Measurements from ENCODE around the gene NEAT1. TPM values are rescaled to one million over a fixed set of nuclear protein-coding genes. Genes with fewer than 3 reads are reported as not detected.

Gene NEAT1
- total and polyA plus RNA-seq, 9 of the 15 experiments (the other 6 are each of a cell fraction or from before 2014, with no cell fraction given) = 20.1 to 389 (median 62.8) TPM

GRCh38 chr11:65452806-65453490 is 30.4 kb downstream of the NEAT1 start:
- Histone ChIP-seq H3K4me2 (ENCODE audit: insufficient read depth, low read length) (no peak overlapping the region), H3K9me1 (ENCODE audit: control insufficient read depth, insufficient read depth, low read length) (no peaks in the 10 kb centered on the region), H3K4me3 (no peak overlapping the region), H3K27me3 (ENCODE audit: control insufficient read depth in 2 of 2, insufficient read depth in 2 of 2, low read length in 2 of 2) (no peaks in the 10 kb centered on the region), H3K36me3 (ENCODE audit: control insufficient read depth, insufficient read depth, low read length) (0 out of 3 replicates have a peak, but pooled peaks cover 3% of the 10 kb centered on the region), H3K27ac (ENCODE audit: extremely low read depth, low read depth, low read length) (no peak overlapping the region), H3K9ac (ENCODE audit: insufficient read depth in 1 of 2, low read depth in 2 of 2, low read length in 2 of 2) (no peak overlapping the region; a peak in 1 of 4 replicates), H4K20me1 (replicated peaks; ENCODE audit: control insufficient read depth, insufficient read depth, low read length) (peaks cover 3% of the 10 kb centered on the region; the same call in 1 of the 2 replicates), H2AFZ (ENCODE audit: low read depth, low read length) (no peak overlapping the region), H3K4me1 (replicated peaks in 1 of 2; ENCODE audit: control insufficient read depth in 2 of 2, insufficient read depth in 2 of 2, low read length in 2 of 2) (peaks cover 23 to 40% of the 10 kb centered on the region in 2 experiments; a peak in 4 of 5 replicates), H3K9me3 (replicated peaks; ENCODE audit: control insufficient read depth, insufficient read depth, low read depth, low read length) (no peaks in the 10 kb centered on the region), H3K79me2 (ENCODE audit: control insufficient read depth, insufficient read depth, low read length) (peaks cover 33% of the 10 kb centered on the region)
- intact Hi-C loops (cut with micrococcal nuclease) = no loop called here
- no peak for FAIRE-seq
- ChIA-PET CTCF (ENCODE audit: low intra/inter-chr PET ratio) (no interaction called here), POLR2A (interaction anchor here (0.6 to 1.3 kb wide), 5 partner anchors 9 to 47 kb away, joined by 3 to 6 read pairs (median 3); partner anchors contain the start of gene NEAT1)
- no peak for DNase-seq (ENCODE audit: extremely low read depth in 1 of 4, low spot score in 3 of 4)
- BruUV-seq (replicated peaks) = no TSS peak
- in situ Hi-C loops (cut with MboI) = no loop called here
- no peak for ATAC-seq
- WGBS (ENCODE audit: insufficient coverage, low coverage, missing lambda C conversion rate) = 54% methylated on average over 8 of the region's 8 CpGs
- no peak for TF ChIP-seq NR2C1 (IDR thresholded peaks at IDR 0.05)
- TF ChIP-seq NR2C1 (tag; IDR thresholded peaks at IDR 0.05) = no peak
- TF ChIP-seq ARID1B (IDR thresholded peaks at IDR 0.05) = no peak
- TF ChIP-seq ZBTB9 (CRISPR knock-in tag; IDR thresholded peaks at IDR 0.05) = no peak
- no peak for TF ChIP-seq ZFX (CRISPR knock-in tag; IDR thresholded peaks at IDR 0.05)
- TF ChIP-seq, protein P1, sequence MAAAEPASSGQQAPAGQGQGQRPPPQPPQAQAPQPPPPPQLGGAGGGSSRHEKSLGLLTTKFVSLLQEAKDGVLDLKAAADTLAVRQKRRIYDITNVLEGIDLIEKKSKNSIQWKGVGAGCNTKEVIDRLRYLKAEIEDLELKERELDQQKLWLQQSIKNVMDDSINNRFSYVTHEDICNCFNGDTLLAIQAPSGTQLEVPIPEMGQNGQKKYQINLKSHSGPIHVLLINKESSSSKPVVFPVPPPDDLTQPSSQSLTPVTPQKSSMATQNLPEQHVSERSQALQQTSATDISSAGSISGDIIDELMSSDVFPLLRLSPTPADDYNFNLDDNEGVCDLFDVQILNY (CRISPR knock-in tag; IDR thresholded peaks at IDR 0.05) = no peak
- TF ChIP-seq SAP30 (IDR thresholded peaks at IDR 0.05; ENCODE audit: borderline replicate concordance, insufficient read depth, low read depth, low read length, poor library complexity, severe bottlenecking) = no peak
- TF ChIP-seq RBM25 (IDR thresholded peaks at IDR 0.05; ENCODE audit: low read depth, low read length, severe bottlenecking) = no peak
- peak in 1 of 2 experiments; percentile 13; a peak in 1 of 4 replicates for TF ChIP-seq KDM1A (IDR thresholded peaks at IDR 0.05)
- no peak for TF ChIP-seq ILK (tag; IDR thresholded peaks at IDR 0.05; ENCODE audit: borderline replicate concordance, low read depth)
- no peak for TF ChIP-seq PHB2 (IDR thresholded peaks at IDR 0.05; ENCODE audit: low read depth)
- no peak for TF ChIP-seq GABPA (tag; conservative IDR thresholded peaks at IDR 0.05; ENCODE audit: low read depth)
- peak; percentile 77 for TF ChIP-seq CEBPB (tag; IDR thresholded peaks at IDR 0.05)
- TF ChIP-seq ZNF263 (CRISPR knock-in tag; IDR thresholded peaks at IDR 0.05; ENCODE audit: borderline replicate concordance) = no peak
- TF ChIP-seq ZNF3 (CRISPR knock-in tag; IDR thresholded peaks at IDR 0.05) = no peak
- TF ChIP-seq, protein P2, sequence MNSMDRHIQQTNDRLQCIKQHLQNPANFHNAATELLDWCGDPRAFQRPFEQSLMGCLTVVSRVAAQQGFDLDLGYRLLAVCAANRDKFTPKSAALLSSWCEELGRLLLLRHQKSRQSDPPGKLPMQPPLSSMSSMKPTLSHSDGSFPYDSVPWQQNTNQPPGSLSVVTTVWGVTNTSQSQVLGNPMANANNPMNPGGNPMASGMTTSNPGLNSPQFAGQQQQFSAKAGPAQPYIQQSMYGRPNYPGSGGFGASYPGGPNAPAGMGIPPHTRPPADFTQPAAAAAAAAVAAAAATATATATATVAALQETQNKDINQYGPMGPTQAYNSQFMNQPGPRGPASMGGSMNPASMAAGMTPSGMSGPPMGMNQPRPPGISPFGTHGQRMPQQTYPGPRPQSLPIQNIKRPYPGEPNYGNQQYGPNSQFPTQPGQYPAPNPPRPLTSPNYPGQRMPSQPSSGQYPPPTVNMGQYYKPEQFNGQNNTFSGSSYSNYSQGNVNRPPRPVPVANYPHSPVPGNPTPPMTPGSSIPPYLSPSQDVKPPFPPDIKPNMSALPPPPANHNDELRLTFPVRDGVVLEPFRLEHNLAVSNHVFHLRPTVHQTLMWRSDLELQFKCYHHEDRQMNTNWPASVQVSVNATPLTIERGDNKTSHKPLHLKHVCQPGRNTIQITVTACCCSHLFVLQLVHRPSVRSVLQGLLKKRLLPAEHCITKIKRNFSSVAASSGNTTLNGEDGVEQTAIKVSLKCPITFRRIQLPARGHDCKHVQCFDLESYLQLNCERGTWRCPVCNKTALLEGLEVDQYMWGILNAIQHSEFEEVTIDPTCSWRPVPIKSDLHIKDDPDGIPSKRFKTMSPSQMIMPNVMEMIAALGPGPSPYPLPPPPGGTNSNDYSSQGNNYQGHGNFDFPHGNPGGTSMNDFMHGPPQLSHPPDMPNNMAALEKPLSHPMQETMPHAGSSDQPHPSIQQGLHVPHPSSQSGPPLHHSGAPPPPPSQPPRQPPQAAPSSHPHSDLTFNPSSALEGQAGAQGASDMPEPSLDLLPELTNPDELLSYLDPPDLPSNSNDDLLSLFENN (IDR thresholded peaks at IDR 0.05; ENCODE audit: low read depth in 2 of 2, low read length in 2 of 2) = no peak

Measured in K562 (cell line).